GM18499 (cell line): ENCODE data around the gene ELMO3.
A peak's percentile ranks its signal among the peaks of the same experiment; 100 is the strongest.

ENCODE experiments used
- ATAC-seq: cut with Tn5 transposase; IDR thresholded peaks from one replicate; pipeline ENCODE4 v1.9.1; 2021; ENCODE audit warnings: moderate number of reproducible peaks; ENCODE audit not compliant: insufficient read depth, unreplicated experiment

The ELMO3 gene

GRCh38 chr16:67181346-67181745 is 17.6 kb upstream of the ELMO3 start:
- ATAC-seq = no peak

- no peak for ATAC-seq
These were observed 16.6 kb upstream of the ELMO3 start for GRCh38 chr16:67182288-67182687.

- no peak for ATAC-seq
These were observed 15.7 kb upstream of the ELMO3 start for GRCh38 chr16:67183284-67183626.

- peak; percentile 84 for ATAC-seq
These were observed 15.1 kb upstream of the ELMO3 start, which contains the start of gene MATCAP1 for GRCh38 chr16:67183627-67184452. Gene MATCAP1 (minus strand): TSS chr16:67183963. CDS start chr16:67180610, 3,353 bp downstream.

GRCh38 chr16:67184453-67184994 is 14.4 kb upstream of the ELMO3 start:
- no peak for ATAC-seq

GRCh38 chr16:67184995-67185650 is 13.8 kb upstream of the ELMO3 start:
- ATAC-seq = no peak

- no peak for ATAC-seq
These were observed 13.2 kb upstream of the ELMO3 start for GRCh38 chr16:67185651-67186134.

- no peak for ATAC-seq
These were observed 12.4 kb upstream of the ELMO3 start for GRCh38 chr16:67186550-67186950.

- ATAC-seq = no peak
These were observed 11.6 kb upstream of the ELMO3 start for GRCh38 chr16:67187175-67187890.

GRCh38 chr16:67188323-67188722 is 10.6 kb upstream of the ELMO3 start:
- ATAC-seq = no peak

- no peak for ATAC-seq
These were observed 10.1 kb upstream of the ELMO3 start for GRCh38 chr16:67188798-67189197.

- ATAC-seq = no peak
These were observed 8.9 kb upstream of the ELMO3 start, which contains the start of gene EXOC3L1 for GRCh38 chr16:67190041-67190440. Gene EXOC3L1 (minus strand): TSS chr16:67190136. CDS start chr16:67189676, 460 bp downstream.

- ATAC-seq = no peak
These were observed 8.2 kb upstream of the ELMO3 start for GRCh38 chr16:67190448-67191399.

- peak; percentile 3 for ATAC-seq
These were observed 7.4 kb upstream of the ELMO3 start for GRCh38 chr16:67191411-67191994.

GRCh38 chr16:67191995-67192681 is 6.8 kb upstream of the ELMO3 start, which contains the start of gene E2F4:
Gene E2F4 (plus strand): TSS chr16:67192155. CDS start chr16:67192228, 73 bp downstream.
- peak; percentile 57 for ATAC-seq

GRCh38 chr16:67192781-67193361 is 6.1 kb upstream of the ELMO3 start:
- no peak for ATAC-seq

- ATAC-seq = no peak
These were observed 5.4 kb upstream of the ELMO3 start for GRCh38 chr16:67193536-67193935.

GRCh38 chr16:67194260-67194659 is 4.7 kb upstream of the ELMO3 start:
- no peak for ATAC-seq
